GM12872 (cell line): ENCODE results near the gene ADAMTS10.

Experiments
- TF ChIP-seq, protein P1 (sequence below): IDR thresholded peaks from 3 replicates; pipeline ENCODE4 v1.5.1; 2011; ENCODE audit warnings: low read depth, mild to moderate bottlenecking, low read length, moderate library complexity; ENCODE audit not compliant: insufficient read depth

The ADAMTS10 gene

DNA sequence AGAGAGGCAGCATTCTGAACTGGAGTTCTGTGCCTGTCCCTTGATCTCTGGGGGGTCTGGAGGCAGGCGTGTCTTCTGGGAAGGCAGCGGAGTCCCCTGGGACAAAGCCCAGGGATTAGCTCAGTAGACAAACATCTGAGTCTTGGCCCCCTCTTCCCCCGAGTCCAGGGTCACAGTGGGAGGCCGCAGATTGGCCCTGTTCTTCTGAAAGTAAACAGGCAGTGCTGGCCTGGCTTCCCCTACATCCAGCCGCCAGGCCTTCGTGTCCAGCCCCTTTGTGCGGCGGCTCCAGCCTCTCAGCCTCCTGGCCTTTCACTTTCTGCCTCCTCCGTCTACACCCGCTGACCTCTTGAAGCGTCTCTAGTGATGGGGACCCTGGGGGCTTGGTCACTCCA is 20.9 kb upstream of the ADAMTS10 start:
- TF ChIP-seq, protein P1, sequence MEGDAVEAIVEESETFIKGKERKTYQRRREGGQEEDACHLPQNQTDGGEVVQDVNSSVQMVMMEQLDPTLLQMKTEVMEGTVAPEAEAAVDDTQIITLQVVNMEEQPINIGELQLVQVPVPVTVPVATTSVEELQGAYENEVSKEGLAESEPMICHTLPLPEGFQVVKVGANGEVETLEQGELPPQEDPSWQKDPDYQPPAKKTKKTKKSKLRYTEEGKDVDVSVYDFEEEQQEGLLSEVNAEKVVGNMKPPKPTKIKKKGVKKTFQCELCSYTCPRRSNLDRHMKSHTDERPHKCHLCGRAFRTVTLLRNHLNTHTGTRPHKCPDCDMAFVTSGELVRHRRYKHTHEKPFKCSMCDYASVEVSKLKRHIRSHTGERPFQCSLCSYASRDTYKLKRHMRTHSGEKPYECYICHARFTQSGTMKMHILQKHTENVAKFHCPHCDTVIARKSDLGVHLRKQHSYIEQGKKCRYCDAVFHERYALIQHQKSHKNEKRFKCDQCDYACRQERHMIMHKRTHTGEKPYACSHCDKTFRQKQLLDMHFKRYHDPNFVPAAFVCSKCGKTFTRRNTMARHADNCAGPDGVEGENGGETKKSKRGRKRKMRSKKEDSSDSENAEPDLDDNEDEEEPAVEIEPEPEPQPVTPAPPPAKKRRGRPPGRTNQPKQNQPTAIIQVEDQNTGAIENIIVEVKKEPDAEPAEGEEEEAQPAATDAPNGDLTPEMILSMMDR = no peak

DNA sequence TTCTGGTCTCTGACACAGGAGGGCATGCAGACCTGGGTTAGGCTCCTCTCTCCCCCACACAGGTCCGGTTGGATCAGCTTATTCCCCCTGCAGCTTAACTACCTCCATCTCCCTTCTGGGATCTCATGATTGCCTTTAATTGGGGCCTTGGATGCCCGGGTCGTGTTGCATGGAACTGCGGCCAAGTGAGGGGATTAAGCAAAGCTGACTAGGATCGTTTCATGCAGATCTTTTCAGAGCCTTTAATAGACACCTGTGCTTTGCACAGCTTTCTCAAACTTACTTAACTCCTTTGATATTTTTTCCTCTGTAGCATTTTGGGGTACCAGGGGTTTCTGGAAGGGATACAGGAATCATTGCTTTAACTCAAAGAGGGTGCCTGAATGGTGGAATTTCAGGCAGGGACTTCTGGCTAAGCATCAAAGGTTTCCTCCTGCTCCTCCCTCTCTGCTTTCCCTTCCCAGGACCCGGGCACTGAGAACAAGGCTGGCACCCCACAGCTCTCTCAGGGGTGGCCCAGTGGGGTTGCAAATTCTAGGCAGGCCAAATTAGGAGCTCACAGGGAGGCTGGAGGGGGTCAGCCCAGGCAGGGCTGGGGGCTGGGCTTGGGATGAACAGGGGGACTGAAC is 20.4 kb upstream of the ADAMTS10 start:
- TF ChIP-seq, protein P1 = no peak

DNA sequence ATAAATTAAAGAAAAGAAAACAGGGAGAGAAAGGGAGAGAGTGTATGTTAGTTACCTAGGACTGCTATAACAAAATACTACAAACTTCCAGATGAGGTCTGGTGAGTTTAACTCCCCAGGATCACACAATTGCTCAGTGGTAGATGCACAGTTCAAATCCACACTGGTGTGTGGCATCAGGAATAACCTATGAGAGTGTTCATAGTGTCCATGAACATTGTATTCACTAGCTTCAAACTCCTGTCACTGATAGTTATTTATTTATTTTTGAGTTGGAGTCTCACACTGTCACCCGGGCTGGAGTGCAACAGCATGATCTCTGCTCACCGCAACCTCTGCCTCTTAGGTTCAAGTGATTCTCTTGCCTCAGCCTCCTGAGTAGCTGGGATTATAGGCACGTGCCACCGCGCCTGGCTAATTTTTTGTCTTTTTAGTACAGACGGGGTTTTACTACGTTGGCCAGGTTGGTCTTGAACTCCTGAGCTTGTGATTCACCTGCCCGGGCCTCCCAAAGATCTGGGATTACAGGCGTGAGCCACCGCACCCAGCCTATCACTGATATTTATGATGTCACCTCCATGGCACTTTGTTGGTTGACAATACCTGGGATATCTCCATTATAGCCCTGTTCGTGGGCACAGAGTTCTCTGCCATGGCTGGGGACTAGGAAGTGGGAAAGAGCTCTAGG is 19.6 kb upstream of the ADAMTS10 start, which contains the start of gene NFILZ:
Gene NFILZ (plus strand): TSS at position 638 of the 688 bp plus-strand sequence. CDS start 46,133 bp downstream, outside the sequence.
- TF ChIP-seq, protein P1 = no peak

DNA sequence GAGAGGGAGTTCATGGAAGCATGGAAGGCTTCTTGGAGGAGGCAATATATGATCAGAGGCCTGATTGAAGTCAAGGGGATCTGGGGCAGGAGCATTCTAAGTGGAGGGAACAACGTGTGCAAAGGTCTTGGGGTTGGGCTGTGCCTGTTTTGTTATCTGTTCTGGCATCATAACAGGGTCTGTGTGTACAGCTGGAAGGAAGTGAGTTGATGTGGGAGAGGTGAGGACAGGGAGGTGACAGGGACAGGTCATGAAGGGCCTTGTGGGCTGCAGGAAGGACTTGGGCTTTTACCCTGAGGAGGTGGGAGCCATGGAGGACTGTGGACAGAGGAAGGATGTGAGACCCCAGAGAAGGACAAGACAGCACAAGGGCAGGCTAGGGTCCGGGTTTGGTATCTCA is 18.7 kb upstream of the ADAMTS10 start:
- TF ChIP-seq, protein P1 = no peak

DNA sequence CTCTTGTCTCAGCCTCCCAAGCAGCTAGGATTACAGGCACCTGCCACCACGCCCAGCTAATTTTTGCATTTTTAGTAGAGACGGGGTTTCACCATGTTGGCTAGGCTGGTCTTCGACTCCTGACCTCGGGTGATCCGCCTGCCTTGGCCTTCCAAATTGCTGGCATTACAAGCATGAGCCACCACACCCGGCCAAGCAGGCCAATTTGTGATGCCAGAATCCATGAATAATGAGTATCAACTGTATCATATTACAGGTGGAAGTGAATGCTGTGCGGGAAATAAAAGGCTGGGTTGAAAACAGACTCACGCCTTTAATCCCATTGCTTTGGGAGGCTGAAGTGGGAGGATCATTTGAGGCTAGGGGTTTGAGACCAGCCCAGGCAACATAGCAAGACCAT is 16.3 kb upstream of the ADAMTS10 start:
- TF ChIP-seq, protein P1 = no peak

DNA sequence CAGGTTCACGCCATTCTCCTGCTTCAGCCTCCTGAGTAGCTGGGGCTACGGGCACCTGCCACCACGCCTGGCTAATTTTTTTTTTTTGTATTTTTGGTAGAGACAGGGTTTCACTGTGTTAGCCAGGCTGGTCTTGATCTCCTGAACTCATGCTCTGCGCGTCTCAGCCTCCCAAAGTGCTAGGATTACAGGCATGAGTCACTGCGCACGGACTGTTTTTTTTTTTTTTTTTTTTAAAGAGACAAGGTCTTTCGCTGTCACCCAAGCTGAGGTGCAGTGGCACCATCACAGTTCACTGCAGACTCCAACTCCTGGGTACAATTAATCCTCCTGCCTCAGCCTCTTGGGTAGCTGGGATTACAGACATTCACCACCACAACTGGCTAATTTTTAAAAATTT is 8.2 kb upstream of the ADAMTS10 start:
- TF ChIP-seq, protein P1 = no peak

DNA sequence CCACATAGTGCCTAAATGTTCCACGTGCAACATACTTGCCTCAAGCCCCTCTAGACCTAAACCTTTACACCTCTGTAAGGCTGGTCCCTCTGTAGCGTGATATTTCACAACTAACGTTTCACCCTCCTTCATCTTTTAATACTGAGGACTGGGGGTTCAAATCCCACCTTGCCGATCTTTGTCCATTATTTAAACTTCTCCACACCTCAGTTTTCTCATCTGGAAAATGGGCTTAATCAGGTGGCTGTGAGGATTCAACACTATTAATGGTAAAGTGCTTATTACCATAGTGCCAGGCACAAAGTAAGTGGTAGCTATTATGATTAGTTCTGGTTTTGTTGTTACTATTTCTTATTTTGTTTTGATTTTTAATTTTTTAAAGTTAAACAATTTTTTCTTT is 7.5 kb upstream of the ADAMTS10 start:
- TF ChIP-seq, protein P1 = no peak
